Measurements from ENCODE around the gene CD200R1. TPM values are rescaled to one million over a fixed set of nuclear protein-coding genes. Genes with fewer than 3 reads are reported as not detected.

CD200R1 gene
- total RNA-seq, 2 experiments from 2014 or later, result 4.0 to 4.7 TPM

DNA sequence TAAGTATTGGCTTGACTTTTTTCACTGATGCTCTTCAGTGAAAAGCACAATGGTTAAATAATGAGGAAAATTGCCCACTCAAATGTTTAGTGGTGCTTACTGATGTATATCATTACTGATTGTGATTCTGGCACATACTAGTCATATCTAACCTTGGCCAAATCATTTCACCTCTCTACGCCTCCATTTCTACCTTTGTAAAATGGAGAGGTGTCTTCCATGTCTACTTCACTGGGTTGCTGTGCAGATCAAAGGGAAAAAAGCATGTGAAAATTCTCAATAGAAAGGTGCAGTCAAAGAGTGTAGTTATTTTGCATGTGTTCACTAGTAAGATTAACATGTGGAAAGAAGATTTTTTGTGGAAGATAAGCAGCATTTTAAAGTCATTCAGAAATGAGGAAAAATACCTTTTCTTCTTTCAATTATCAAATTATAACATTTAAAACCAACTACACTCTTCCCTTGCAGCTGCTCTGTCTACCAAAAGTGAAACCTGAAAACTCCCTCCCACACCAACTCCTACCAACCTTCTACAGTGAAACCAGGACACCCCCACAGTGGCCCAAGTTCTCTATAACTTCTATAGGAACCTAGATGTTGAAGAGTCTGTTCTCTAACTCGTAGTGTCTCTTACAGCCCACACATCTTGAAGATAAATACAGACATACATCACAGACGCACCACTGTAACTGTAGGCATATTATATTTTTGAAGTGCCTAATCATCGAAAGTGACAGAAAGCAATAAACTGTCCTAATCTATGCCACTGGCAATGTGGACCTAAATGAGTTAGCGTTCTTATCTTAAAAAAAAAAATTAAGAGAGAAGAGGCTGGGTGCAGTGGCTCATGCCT, 1.4 kb downstream of the CD200R1 start:
- H3K27me3 Mint-ChIP-seq, result no peaks in the 10 kb centered on the region
- POLR2A ChIA-PET, result interaction anchor here (0.8 to 2.6 kb wide), 13 partner anchors 11 to 330 kb away, joined by 3 to 16 read pairs (median 4); partner anchors contain the start of gene GTPBP8
- H3K9me3 Mint-ChIP-seq, result no peaks in the 10 kb centered on the region
- H3K9me3 ChIP-seq (ENCODE audit: control insufficient read depth in 1 of 2, insufficient read depth in 1 of 2, low read length in 2 of 2), result no peaks in the 10 kb centered on the region
- no peaks in the 10 kb centered on the region for H3K27me3 ChIP-seq (ENCODE audit: control insufficient read depth in 1 of 2, insufficient read depth in 2 of 2, low read length in 2 of 2)
- TF ChIP-seq, protein P1, sequence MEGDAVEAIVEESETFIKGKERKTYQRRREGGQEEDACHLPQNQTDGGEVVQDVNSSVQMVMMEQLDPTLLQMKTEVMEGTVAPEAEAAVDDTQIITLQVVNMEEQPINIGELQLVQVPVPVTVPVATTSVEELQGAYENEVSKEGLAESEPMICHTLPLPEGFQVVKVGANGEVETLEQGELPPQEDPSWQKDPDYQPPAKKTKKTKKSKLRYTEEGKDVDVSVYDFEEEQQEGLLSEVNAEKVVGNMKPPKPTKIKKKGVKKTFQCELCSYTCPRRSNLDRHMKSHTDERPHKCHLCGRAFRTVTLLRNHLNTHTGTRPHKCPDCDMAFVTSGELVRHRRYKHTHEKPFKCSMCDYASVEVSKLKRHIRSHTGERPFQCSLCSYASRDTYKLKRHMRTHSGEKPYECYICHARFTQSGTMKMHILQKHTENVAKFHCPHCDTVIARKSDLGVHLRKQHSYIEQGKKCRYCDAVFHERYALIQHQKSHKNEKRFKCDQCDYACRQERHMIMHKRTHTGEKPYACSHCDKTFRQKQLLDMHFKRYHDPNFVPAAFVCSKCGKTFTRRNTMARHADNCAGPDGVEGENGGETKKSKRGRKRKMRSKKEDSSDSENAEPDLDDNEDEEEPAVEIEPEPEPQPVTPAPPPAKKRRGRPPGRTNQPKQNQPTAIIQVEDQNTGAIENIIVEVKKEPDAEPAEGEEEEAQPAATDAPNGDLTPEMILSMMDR (IDR thresholded peaks at IDR 0.05), result no peak
- CTCF ChIA-PET, result interaction anchor here (1.2 to 2.6 kb wide), 4 partner anchors 17 to 239 kb away, joined by 3 to 10 read pairs (median 4); partner anchors contain the start of gene GTPBP8
- H3K36me3 ChIP-seq (ENCODE audit: insufficient read depth, low read length), result no peaks in the 10 kb centered on the region
- H3K4me3 ChIP-seq (ENCODE audit: low read length), result peak overlapping the region; percentile 65
- H3K4me1 ChIP-seq (ENCODE audit: insufficient read depth, low read length), result peaks cover 34% of the 10 kb centered on the region
- H3K4me1 Mint-ChIP-seq (ENCODE audit: low read depth), result peaks cover 94% of the 10 kb centered on the region
- ATAC-seq (ENCODE audit: poor library complexity) (peak; percentile 81), DNase-seq (peak in 7 of 14 experiments; percentile 13 to 69 (median 50))
- peak overlapping the region; percentile 94 for H3K27ac Mint-ChIP-seq
- H3K27ac ChIP-seq (ENCODE audit: low read depth in 1 of 2, low read length in 2 of 2), result peak overlapping the region; percentile 65 to 69
- peak overlapping the region; percentile 92 for H3K4me3 Mint-ChIP-seq
- peaks cover 9% of the 10 kb centered on the region for H3K36me3 Mint-ChIP-seq (ENCODE audit: low read depth)
- intact Hi-C loops (cut with DNase I, micrococcal nuclease), result loop anchor here in 1 of 2 experiments (1.0 to 10.0 kb wide), 4 partner anchors 17 to 409 kb away; partner anchors contain the start of genes ATG3, GTPBP8 and SLC35A5

DNA sequence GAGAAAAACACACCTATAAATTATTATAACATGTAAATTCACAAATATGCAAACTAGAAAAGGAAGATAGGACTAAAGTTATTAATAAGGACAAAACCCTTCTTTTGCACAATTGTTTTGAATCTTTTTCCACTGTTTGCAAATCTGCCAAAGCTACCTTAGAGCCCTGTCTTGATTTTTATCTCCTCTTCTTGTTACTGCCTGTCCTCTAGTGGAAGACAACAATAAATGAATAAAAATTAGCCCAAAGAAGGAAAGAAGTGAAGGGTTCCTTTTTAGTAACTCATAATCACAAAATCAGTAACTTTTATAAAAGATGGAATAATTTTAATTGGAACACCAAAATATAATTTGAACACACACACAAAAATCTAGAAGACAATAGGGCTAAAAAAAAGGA, 2.7 kb downstream of the CD200R1 start:
- Histone ChIP-seq H3K4me1 (ENCODE audit: insufficient read depth, low read length) (peaks cover 28% of the 10 kb centered on the region), H3K27ac (ENCODE audit: low read depth in 1 of 2, low read length in 2 of 2) (no peak overlapping the region), H3K27me3 (ENCODE audit: control insufficient read depth in 1 of 2, insufficient read depth in 2 of 2, low read length in 2 of 2) (no peaks in the 10 kb centered on the region), H3K4me3 (ENCODE audit: low read length) (peak overlapping the region; percentile 65), H3K9me3 (ENCODE audit: control insufficient read depth in 1 of 2, insufficient read depth in 1 of 2, low read length in 2 of 2) (no peaks in the 10 kb centered on the region), H3K36me3 (ENCODE audit: insufficient read depth, low read length) (no peaks in the 10 kb centered on the region)
- DNase-seq (no peak), ATAC-seq (ENCODE audit: poor library complexity) (no peak)
- ChIA-PET CTCF (interaction anchor here (1.2 to 2.6 kb wide), 3 partner anchors 18 to 330 kb away, joined by 4 to 10 read pairs (median 6); partner anchors contain the start of gene GTPBP8), POLR2A (interaction anchor here (0.8 to 1.4 kb wide), 9 partner anchors 11 to 238 kb away, joined by 3 to 6 read pairs (median 4); a partner anchor contains a TSS)
- Mint-ChIP-seq H3K27me3 (no peaks in the 10 kb centered on the region), H3K27ac (peak overlapping the region; percentile 94), H3K9me3 (no peaks in the 10 kb centered on the region), H3K4me3 (peak overlapping the region; percentile 92), H3K4me1 (ENCODE audit: low read depth) (peaks cover 94% of the 10 kb centered on the region), H3K36me3 (ENCODE audit: low read depth) (peaks cover 18% of the 10 kb centered on the region)
- intact Hi-C loops (cut with DNase I, micrococcal nuclease), result loop anchor here in 1 of 2 experiments (2.0 to 10.0 kb wide), 2 partner anchors 19 to 407 kb away; partner anchors contain the start of genes ATG3, GTPBP8 and SLC35A5
- TF ChIP-seq, protein P1 (IDR thresholded peaks at IDR 0.05), result no peak

DNA sequence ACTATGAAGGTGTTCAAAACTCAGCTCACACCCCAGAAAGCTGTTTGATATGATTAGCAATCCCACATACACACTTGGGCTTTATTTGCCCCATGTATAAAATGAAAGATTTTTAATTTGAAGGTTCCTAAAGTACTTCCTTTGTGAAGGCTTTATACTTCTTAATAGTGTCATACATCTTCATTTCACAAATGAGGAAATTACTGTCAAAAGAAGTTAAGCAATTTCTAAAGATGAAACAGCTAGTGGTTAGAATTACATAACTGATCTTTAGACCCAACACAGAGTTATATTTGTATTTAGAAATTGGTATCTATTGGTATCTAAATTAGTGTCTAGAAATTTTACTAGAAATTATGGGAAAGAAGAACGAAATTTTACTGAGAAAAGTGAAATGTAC, 7.1 kb downstream of the CD200R1 start:
- peaks cover 13% of the 10 kb centered on the region for H3K36me3 ChIP-seq (ENCODE audit: insufficient read depth, low read length)
- CTCF ChIA-PET, result interaction anchor here (0.6 to 1.6 kb wide), 4 partner anchors 12 to 799 kb away, joined by 3 read pairs; no protein-coding TSS in a partner anchor
- Mint-ChIP-seq H3K27ac (peak overlapping the region; percentile 48), H3K9me3 (peaks cover 11% of the 10 kb centered on the region), H3K36me3 (ENCODE audit: low read depth) (peaks cover 49% of the 10 kb centered on the region), H3K27me3 (no peaks in the 10 kb centered on the region), H3K4me3 (peak overlapping the region; percentile 32), H3K4me1 (ENCODE audit: low read depth) (peaks cover 74% of the 10 kb centered on the region)
- TF ChIP-seq, protein P1 (IDR thresholded peaks at IDR 0.05), result no peak
- peaks cover 13% of the 10 kb centered on the region in 2 experiments for H3K9me3 ChIP-seq (ENCODE audit: control insufficient read depth in 1 of 2, insufficient read depth in 1 of 2, low read length in 2 of 2)
- ATAC-seq (ENCODE audit: poor library complexity), result peak; percentile 53
- no peaks in the 10 kb centered on the region for H3K27me3 ChIP-seq (ENCODE audit: control insufficient read depth in 1 of 2, insufficient read depth in 2 of 2, low read length in 2 of 2)
- H3K27ac ChIP-seq (ENCODE audit: low read depth in 1 of 2, low read length in 2 of 2), result no peak overlapping the region
- H3K4me1 ChIP-seq (ENCODE audit: insufficient read depth, low read length), result peaks cover 10% of the 10 kb centered on the region
- POLR2A ChIA-PET, result no interaction called here
- intact Hi-C loops (cut with DNase I, micrococcal nuclease), result no loop called here
- no peak for DNase-seq
- H3K4me3 ChIP-seq (ENCODE audit: low read length), result no peak overlapping the region
